GM18511 (cell line): Measurements from ENCODE around the gene MORF4L2.
A peak's percentile ranks its signal among the peaks of the same experiment; 100 is the strongest.

Source experiments
- ATAC-seq: cut with Tn5 transposase; IDR thresholded peaks from one replicate; pipeline ENCODE4 v1.9.1; 2021; ENCODE audit warnings: mild to moderate bottlenecking, moderate library complexity; ENCODE audit not compliant: unreplicated experiment

The MORF4L2 gene

GRCh38 chrX:103637604-103638338 lies 48.7 kb downstream of the MORF4L2 start:
- ATAC-seq = no peak

GRCh38 chrX:103635436-103635835 lies 51.1 kb downstream of the MORF4L2 start:
- no peak for ATAC-seq

GRCh38 chrX:103631145-103631544 lies 55.4 kb downstream of the MORF4L2 start:
- ATAC-seq = no peak

- ATAC-seq = peak; percentile 4
Measured at GRCh38 chrX:103630171-103630511, 56.4 kb downstream of the MORF4L2 start.

GRCh38 chrX:103629318-103630170 lies 57.0 kb downstream of the MORF4L2 start:
- peak; percentile 52 for ATAC-seq

GRCh38 chrX:103628386-103629317 lies 57.8 kb downstream of the MORF4L2 start, which contains the start of gene TCEAL1:
TSS of gene TCEAL1 (plus strand) at chrX:103628975. CDS start at chrX:103629917, 942 bp downstream.
- ATAC-seq = peak; percentile 69

- no peak for ATAC-seq
Measured at GRCh38 chrX:103626855-103627254, 59.6 kb downstream of the MORF4L2 start.
